Upper lobe of left lung (tissue), 4 donors: ENCODE results near the gene CDH20.

Experiments used
- POLR2A ChIP-seq, 4 donors: fragments of 450-650 bp; IDR thresholded peaks; one replicate each; pipeline ENCODE4 v1.5.1; 2016 to 2017; ENCODE audit warnings: antibody characterized with exemption in 4 of 4, mild to moderate bottlenecking in 2 of 4
- POLR2AphosphoS5 ChIP-seq, 2 donors: sonication (generic); formaldehyde crosslinking; IDR thresholded peaks; one replicate each; pipeline ENCODE4 v1.5.1; 2017; ENCODE audit warnings: antibody characterized with exemption in 2 of 2
- TF ChIP-seq, protein P1 (sequence below), 6 experiments: fragments of 450-650 bp in 4 of 6; fragments of 200-600 bp in 2 of 6; sonication (generic) in 2 of 6; IDR thresholded peaks; one replicate each; pipeline ENCODE4 v1.5.1; 2016 to 2019; ENCODE audit warnings: antibody characterized with exemption in 6 of 6

DNA sequence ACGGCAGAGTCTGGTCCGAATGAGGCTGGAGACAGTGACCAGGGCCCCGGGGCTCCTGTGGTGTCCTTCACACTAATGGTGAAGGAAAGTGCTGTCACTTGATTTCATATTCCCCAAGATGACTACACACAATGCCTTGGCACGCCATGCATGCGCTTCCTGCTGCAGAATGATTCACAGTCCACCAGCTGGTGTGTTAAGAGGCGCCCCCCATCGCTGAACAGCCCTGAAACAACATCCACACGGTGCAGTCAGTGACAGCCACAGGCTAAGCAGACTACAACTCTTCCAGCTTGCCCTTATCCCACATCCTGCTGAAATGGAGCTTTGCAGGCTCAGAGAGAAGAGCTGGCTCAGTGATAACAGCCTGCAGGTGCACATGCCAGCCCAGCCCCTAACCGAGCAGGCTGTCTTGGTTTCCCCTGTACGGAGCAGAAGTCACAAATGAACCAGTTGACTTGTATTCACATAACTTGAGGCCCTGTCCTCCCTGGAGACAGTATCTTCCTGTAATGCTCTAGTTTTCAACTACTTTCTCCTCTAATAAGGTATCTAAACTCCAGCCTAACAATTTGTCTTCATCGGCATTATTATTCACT is 24.3 kb upstream of the CDH20 start:
- TF ChIP-seq, protein P1, sequence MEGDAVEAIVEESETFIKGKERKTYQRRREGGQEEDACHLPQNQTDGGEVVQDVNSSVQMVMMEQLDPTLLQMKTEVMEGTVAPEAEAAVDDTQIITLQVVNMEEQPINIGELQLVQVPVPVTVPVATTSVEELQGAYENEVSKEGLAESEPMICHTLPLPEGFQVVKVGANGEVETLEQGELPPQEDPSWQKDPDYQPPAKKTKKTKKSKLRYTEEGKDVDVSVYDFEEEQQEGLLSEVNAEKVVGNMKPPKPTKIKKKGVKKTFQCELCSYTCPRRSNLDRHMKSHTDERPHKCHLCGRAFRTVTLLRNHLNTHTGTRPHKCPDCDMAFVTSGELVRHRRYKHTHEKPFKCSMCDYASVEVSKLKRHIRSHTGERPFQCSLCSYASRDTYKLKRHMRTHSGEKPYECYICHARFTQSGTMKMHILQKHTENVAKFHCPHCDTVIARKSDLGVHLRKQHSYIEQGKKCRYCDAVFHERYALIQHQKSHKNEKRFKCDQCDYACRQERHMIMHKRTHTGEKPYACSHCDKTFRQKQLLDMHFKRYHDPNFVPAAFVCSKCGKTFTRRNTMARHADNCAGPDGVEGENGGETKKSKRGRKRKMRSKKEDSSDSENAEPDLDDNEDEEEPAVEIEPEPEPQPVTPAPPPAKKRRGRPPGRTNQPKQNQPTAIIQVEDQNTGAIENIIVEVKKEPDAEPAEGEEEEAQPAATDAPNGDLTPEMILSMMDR (IDR thresholded peaks at IDR 0.05), result no peak
- TF ChIP-seq POLR2A (IDR thresholded peaks at IDR 0.05) (no peak), POLR2AphosphoS5 (IDR thresholded peaks at IDR 0.05) (no peak)
